HepG2 (cell line): Measurements from ENCODE around the gene ADSS1. TPM values are rescaled to one million over a fixed set of nuclear protein-coding genes. Genes with fewer than 3 reads are reported as not detected.

Experiments used
- AFF4 ChIP-seq: sonication (generic); formaldehyde crosslinking; IDR thresholded peaks from 2 replicates; pipeline ENCODE4 v1.4.0; 2020; ENCODE audit warnings: missing genetic modification reagents
- AGO1 ChIP-seq: fragments of 200-400 bp; formaldehyde crosslinking; IDR thresholded peaks from 2 replicates; pipeline ENCODE4 v1.6.1; 2017; ENCODE audit warnings: mild to moderate bottlenecking, low read depth, low read length, moderate library complexity; ENCODE audit not compliant: poor library complexity, severe bottlenecking
- CHD2 ChIP-seq: IDR thresholded peaks from 2 replicates; pipeline ENCODE4 v1.6.1; 2011; ENCODE audit warnings: low read depth, low read length, improper control_type of control experiment
- ERF ChIP-seq: IDR thresholded peaks from 2 replicates; pipeline ENCODE4 v1.6.1; 2018; ENCODE audit warnings: missing biosample characterization, missing genetic modification reagents
- LCORL ChIP-seq, 2 experiments: fragments of 450-650 bp in 1 of 2; sonication (generic) in 1 of 2; formaldehyde crosslinking in 1 of 2; IDR thresholded peaks; 2 replicates each; pipeline versions ENCODE4 v1.5.0 to v1.6.1; 2017 to 2020; ENCODE audit warnings: antibody characterized with exemption in 1 of 2, missing genetic modification reagents in 1 of 2
- RFX5 ChIP-seq: IDR thresholded peaks from 2 replicates; pipeline ENCODE4 v1.6.1; 2011; ENCODE audit warnings: low read depth, low read length, improper control_type of control experiment
- SIN3B ChIP-seq: fragments of 150-350 bp; IDR thresholded peaks from 2 replicates; pipeline ENCODE4 v1.6.1; 2014; ENCODE audit warnings: low read length
- SMAD1 ChIP-seq: sonication (generic); formaldehyde crosslinking; IDR thresholded peaks from 2 replicates; pipeline ENCODE4 v1.4.0; 2020; ENCODE audit warnings: missing genetic modification reagents, low read depth, mild to moderate bottlenecking, borderline replicate concordance
- SUZ12 ChIP-seq: fragments of 150-350 bp; IDR thresholded peaks from 2 replicates; pipeline ENCODE4 v1.6.1; 2014; ENCODE audit warnings: low read depth, low read length
- ZFP36 ChIP-seq: fragments of 150-350 bp; IDR thresholded peaks from 2 replicates; pipeline ENCODE4 v1.6.1; 2018; ENCODE audit warnings: borderline replicate concordance, low read length, low read depth; ENCODE audit not compliant: partially characterized antibody
- ZNF235 ChIP-seq: sonication (generic); formaldehyde crosslinking; IDR thresholded peaks from 2 replicates; pipeline ENCODE4 v1.8.1; 2023; ENCODE audit warnings: mild to moderate bottlenecking, missing genetic modification reagents, borderline replicate concordance
- ZNF546 ChIP-seq: sonication (generic); formaldehyde crosslinking; conservative IDR thresholded peaks from 2 replicates; pipeline ENCODE4 v1.8.1; 2023; ENCODE audit warnings: mild to moderate bottlenecking, missing genetic modification reagents
- ZNF724P ChIP-seq: sonication (generic); formaldehyde crosslinking; IDR thresholded peaks from 2 replicates; pipeline ENCODE4 v1.8.0; 2022; ENCODE audit warnings: missing genetic modification reagents, borderline replicate concordance
- ZSCAN25 ChIP-seq: sonication (generic); formaldehyde crosslinking; IDR thresholded peaks from 2 replicates; pipeline ENCODE4 v1.8.0; 2022; ENCODE audit warnings: mild to moderate bottlenecking, missing genetic modification reagents
- polyA plus RNA-seq, 8 experiments: library from polyadenylated mRNA; depleted of rRNA in 3 of 8; stranded (reverse) in 7 of 8; unstranded in 1 of 8; fragments of >200 nt; fragmentation: Illumina TruSeq in 4 of 8; extraction: Trizol in 4 of 8; gene quantifications; 2 replicates each; pipeline versions ENCODE4 v1.2.1 to v1.2.3, GENCODE V29; 2011 to 2016; ENCODE audit warnings: low read depth in 4 of 8, missing spikeins in 1 of 8, mixed read lengths in 1 of 8; ENCODE audit not compliant: insufficient read depth in 1 of 8
- total RNA-seq, 5 experiments: library from RNA; depleted of rRNA; stranded (reverse); fragments of >200 nt; fragmentation: Illumina TruSeq; extraction: Trizol; gene quantifications; 2 replicates each; pipeline ENCODE4 v1.2.3, GENCODE V29; 2016; ENCODE audit warnings: low read depth in 1 of 5
- TF ChIP-seq, protein P1 (sequence below): sonication (generic); formaldehyde crosslinking; IDR thresholded peaks from 2 replicates; pipeline ENCODE4; 2020; ENCODE audit warnings: missing genetic modification reagents, mild to moderate bottlenecking, borderline replicate concordance
- TF ChIP-seq, protein P2 (sequence below): sonication (generic); formaldehyde crosslinking; IDR thresholded peaks from 2 replicates; pipeline ENCODE4 v1.8.1; 2022; ENCODE audit warnings: mild to moderate bottlenecking, missing genetic modification reagents
- TF ChIP-seq, protein P3 (sequence below): sonication (generic); formaldehyde crosslinking; conservative IDR thresholded peaks from 2 replicates; pipeline ENCODE4 v1.4.0; 2020; ENCODE audit warnings: missing genetic modification reagents

The ADSS1 gene
- total and polyA plus RNA-seq, 2 of the 13 experiments (the other 11 are each of a cell fraction or from before 2014, with no cell fraction given) = 1.0 to 36.7 TPM

GRCh38 chr14:104726600-104727451 is 2.8 kb downstream of the ADSS1 start (continued):
- TF ChIP-seq, protein P1, sequence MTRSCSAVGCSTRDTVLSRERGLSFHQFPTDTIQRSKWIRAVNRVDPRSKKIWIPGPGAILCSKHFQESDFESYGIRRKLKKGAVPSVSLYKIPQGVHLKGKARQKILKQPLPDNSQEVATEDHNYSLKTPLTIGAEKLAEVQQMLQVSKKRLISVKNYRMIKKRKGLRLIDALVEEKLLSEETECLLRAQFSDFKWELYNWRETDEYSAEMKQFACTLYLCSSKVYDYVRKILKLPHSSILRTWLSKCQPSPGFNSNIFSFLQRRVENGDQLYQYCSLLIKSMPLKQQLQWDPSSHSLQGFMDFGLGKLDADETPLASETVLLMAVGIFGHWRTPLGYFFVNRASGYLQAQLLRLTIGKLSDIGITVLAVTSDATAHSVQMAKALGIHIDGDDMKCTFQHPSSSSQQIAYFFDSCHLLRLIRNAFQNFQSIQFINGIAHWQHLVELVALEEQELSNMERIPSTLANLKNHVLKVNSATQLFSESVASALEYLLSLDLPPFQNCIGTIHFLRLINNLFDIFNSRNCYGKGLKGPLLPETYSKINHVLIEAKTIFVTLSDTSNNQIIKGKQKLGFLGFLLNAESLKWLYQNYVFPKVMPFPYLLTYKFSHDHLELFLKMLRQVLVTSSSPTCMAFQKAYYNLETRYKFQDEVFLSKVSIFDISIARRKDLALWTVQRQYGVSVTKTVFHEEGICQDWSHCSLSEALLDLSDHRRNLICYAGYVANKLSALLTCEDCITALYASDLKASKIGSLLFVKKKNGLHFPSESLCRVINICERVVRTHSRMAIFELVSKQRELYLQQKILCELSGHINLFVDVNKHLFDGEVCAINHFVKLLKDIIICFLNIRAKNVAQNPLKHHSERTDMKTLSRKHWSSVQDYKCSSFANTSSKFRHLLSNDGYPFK (CRISPR knock-in tag) = no peak
- no peak for TF ChIP-seq ERF (CRISPR knock-in tag)
- TF ChIP-seq ZNF546 (CRISPR knock-in tag) = no peak
- no peak for TF ChIP-seq LCORL (IDR thresholded peaks at IDR 0.05)
- TF ChIP-seq LCORL (CRISPR knock-in tag; IDR thresholded peaks at IDR 0.05) = peak; percentile 47; the same call in 1 of the 2 replicates
- TF ChIP-seq, protein P2, sequence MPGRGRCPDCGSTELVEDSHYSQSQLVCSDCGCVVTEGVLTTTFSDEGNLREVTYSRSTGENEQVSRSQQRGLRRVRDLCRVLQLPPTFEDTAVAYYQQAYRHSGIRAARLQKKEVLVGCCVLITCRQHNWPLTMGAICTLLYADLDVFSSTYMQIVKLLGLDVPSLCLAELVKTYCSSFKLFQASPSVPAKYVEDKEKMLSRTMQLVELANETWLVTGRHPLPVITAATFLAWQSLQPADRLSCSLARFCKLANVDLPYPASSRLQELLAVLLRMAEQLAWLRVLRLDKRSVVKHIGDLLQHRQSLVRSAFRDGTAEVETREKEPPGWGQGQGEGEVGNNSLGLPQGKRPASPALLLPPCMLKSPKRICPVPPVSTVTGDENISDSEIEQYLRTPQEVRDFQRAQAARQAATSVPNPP (CRISPR knock-in tag) = no peak
- no peak for TF ChIP-seq ZFP36
- no peak for TF ChIP-seq ZNF724P (CRISPR knock-in tag)
- TF ChIP-seq, protein P3, sequence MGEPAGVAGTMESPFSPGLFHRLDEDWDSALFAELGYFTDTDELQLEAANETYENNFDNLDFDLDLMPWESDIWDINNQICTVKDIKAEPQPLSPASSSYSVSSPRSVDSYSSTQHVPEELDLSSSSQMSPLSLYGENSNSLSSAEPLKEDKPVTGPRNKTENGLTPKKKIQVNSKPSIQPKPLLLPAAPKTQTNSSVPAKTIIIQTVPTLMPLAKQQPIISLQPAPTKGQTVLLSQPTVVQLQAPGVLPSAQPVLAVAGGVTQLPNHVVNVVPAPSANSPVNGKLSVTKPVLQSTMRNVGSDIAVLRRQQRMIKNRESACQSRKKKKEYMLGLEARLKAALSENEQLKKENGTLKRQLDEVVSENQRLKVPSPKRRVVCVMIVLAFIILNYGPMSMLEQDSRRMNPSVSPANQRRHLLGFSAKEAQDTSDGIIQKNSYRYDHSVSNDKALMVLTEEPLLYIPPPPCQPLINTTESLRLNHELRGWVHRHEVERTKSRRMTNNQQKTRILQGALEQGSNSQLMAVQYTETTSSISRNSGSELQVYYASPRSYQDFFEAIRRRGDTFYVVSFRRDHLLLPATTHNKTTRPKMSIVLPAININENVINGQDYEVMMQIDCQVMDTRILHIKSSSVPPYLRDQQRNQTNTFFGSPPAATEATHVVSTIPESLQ (CRISPR knock-in tag) = no peak
- TF ChIP-seq AFF4 (CRISPR knock-in tag) = no peak
- TF ChIP-seq RFX5 = no peak
- TF ChIP-seq SMAD1 (CRISPR knock-in tag) = no peak
- no peak; the same call in 1 of the 2 replicates for TF ChIP-seq ZSCAN25 (CRISPR knock-in tag)
- no peak for TF ChIP-seq CHD2
- peak; percentile 77 for TF ChIP-seq AGO1
- TF ChIP-seq ZNF235 = no peak
- TF ChIP-seq SIN3B = no peak
- TF ChIP-seq SUZ12 = no peak
